Neural progenitor cell (in vitro differentiated cells): Measurements from ENCODE around the gene KLHL30. TPM values are rescaled to one million over a fixed set of nuclear protein-coding genes. Genes with fewer than 3 reads are reported as not detected.

ENCODE experiments used
- DNase-seq: peaks from one replicate; pipeline ENCODE4 v3.0.0-alpha.2; 2016; ENCODE audit warnings: low spot score
- H2AFZ ChIP-seq: fragments of 200-600 bp; sonication (generic); replicated peaks from 2 replicates; pipeline ENCODE4 v1.6.1; 2016; ENCODE audit warnings: antibody characterized with exemption
- H3F3A ChIP-seq: fragments of 200-600 bp; sonication (generic); 2 replicates; pipeline ENCODE4 v1.6.1; 2016; ENCODE audit warnings: antibody characterized with exemption, low read depth
- H3K27ac ChIP-seq: fragments of 200-600 bp; sonication (generic); 2 replicates; pipeline ENCODE4 v1.5.1; 2016; ENCODE audit warnings: mild to moderate bottlenecking
- H3K27me3 ChIP-seq: fragments of 200-600 bp; sonication (generic); 2 replicates; pipeline ENCODE4 v1.6.1; 2016; ENCODE audit warnings: mild to moderate bottlenecking, moderate library complexity
- H3K36me3 ChIP-seq: fragments of 200-600 bp; sonication (generic); 2 replicates; pipeline ENCODE4 v1.5.1; 2016
- H3K4me1 ChIP-seq: fragments of 200-600 bp; sonication (generic); 2 replicates; pipeline ENCODE4 v1.6.1; 2016; ENCODE audit warnings: mixed run types
- H3K4me2 ChIP-seq: fragments of 200-600 bp; sonication (generic); 2 replicates; pipeline ENCODE4 v1.6.1; 2016
- H3K4me3 ChIP-seq: fragments of 200-600 bp; sonication (generic); 2 replicates; pipeline ENCODE4 v1.5.1; 2016
- H3K79me2 ChIP-seq: fragments of 200-600 bp; sonication (generic); 2 replicates; pipeline ENCODE4 v1.6.1; 2016; ENCODE audit warnings: low read depth
- H3K9ac ChIP-seq: fragments of 200-600 bp; sonication (generic); 2 replicates; pipeline ENCODE4 v1.6.1; 2016
- H3K9me3 ChIP-seq: fragments of 200-600 bp; sonication (generic); 2 replicates; pipeline ENCODE4 v1.5.1; 2016; ENCODE audit warnings: low read depth
- H4K20me1 ChIP-seq: fragments of 200-600 bp; sonication (generic); 2 replicates; pipeline ENCODE4 v1.6.1; 2016; ENCODE audit warnings: low read depth
- H3K27ac Mint-ChIP-seq: 3 replicates; pipeline ENCODE4 v1.8.0; 2021; ENCODE audit warnings: mixed read lengths
- H3K27me3 Mint-ChIP-seq: 2 replicates; pipeline ENCODE4 v1.8.0; 2022; ENCODE audit warnings: low read depth, mild to moderate bottlenecking, inconsistent platforms, moderate library complexity, mixed read lengths; ENCODE audit not compliant: insufficient read depth
- H3K36me3 Mint-ChIP-seq: 3 replicates; pipeline ENCODE4 v1.8.0; 2021; ENCODE audit warnings: mixed read lengths
- H3K4me1 Mint-ChIP-seq: 3 replicates; pipeline ENCODE4 v1.8.0; 2021; ENCODE audit warnings: mixed read lengths
- H3K4me3 Mint-ChIP-seq: 3 replicates; pipeline ENCODE4 v1.8.0; 2021; ENCODE audit warnings: mild to moderate bottlenecking, moderate library complexity, mixed read lengths
- H3K9me3 Mint-ChIP-seq: 3 replicates; pipeline ENCODE4 v1.8.0; 2020; ENCODE audit warnings: mixed read lengths
- EZH2 ChIP-seq: fragments of 200-600 bp; sonication (generic); IDR thresholded peaks from 2 replicates; pipeline ENCODE4 v1.6.1; 2017; ENCODE audit warnings: antibody characterized with exemption, mild to moderate bottlenecking, moderate library complexity
- EZH2phosphoT487 ChIP-seq: fragments of 200-600 bp; sonication (generic); IDR thresholded peaks from 2 replicates; pipeline ENCODE4 v1.6.1; 2017; ENCODE audit warnings: antibody characterized with exemption
- total RNA-seq: library from RNA; depleted of rRNA; stranded (reverse); fragments of >200 nt; gene quantifications from 2 replicates; pipeline ENCODE4 v1.2.3, GENCODE V29; 2015; ENCODE audit warnings: low replicate concordance
- TF ChIP-seq, protein P1 (sequence below): fragments of 200-600 bp; sonication (generic); IDR thresholded peaks from 2 replicates; pipeline ENCODE4 v1.5.1; 2017; ENCODE audit warnings: antibody characterized with exemption, mild to moderate bottlenecking

KLHL30 gene
- total RNA-seq, 1 donor from 2014 or later, result not detected

DNA sequence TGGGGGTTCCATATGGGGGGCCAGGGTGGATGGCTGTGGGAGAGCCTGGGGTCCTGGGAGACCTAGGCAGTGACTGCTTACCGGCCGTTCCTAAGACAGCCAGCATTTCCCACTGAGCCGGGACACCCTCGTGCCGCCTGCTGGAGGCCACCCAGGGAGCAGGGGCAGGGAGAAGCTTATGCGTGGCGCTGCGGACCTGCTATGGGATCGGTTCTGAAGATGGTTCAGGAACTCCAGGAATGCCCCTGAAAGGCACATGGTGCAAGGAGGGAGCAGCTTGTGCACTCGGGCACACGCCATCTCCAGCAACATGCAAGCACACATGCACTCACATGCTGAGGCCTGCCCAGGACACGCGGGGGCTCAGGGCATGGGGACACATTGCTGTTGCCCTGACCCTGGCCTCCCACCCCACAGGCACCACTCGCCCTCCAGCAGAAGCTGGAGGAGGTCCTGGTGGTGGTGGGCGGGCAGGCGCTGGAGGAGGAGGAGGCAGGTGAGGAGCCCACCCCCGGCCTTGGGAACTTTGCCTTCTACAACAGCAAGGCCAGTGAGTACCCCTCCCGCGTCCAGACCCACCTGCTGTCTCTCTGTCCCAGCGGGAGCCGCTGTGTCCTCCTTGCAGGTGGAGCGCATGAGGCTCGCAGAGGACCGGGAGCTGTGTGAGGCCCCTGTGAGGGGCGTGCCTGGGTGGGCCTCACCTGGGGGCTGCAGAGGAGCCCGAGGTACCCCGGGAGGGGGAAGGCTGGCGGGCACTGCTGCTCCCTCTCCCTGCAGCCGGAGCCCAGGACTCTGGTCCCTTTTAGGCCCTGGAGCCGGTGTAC is 4.1 kb downstream of the KLHL30 start:
- Histone ChIP-seq H3K4me3 (no peak overlapping the region), H4K20me1 (no peaks in the 10 kb centered on the region), H3K79me2 (no peaks in the 10 kb centered on the region), H3K36me3 (no peaks in the 10 kb centered on the region), H3F3A (no peaks in the 10 kb centered on the region), H3K9me3 (no peaks in the 10 kb centered on the region), H3K9ac (no peak overlapping the region), H3K4me1 (peaks cover 8% of the 10 kb centered on the region), H3K27me3 (no peaks in the 10 kb centered on the region), H3K27ac (no peak overlapping the region), H3K4me2 (no peak overlapping the region), H2AFZ (no peak overlapping the region)
- Mint-ChIP-seq H3K27ac (no peak overlapping the region), H3K36me3 (no peaks in the 10 kb centered on the region), H3K4me1 (no peaks in the 10 kb centered on the region), H3K9me3 (no peaks in the 10 kb centered on the region), H3K27me3 (peaks cover 7% of the 10 kb centered on the region), H3K4me3 (no peak overlapping the region)
- no peak for TF ChIP-seq EZH2phosphoT487
- TF ChIP-seq, protein P1, sequence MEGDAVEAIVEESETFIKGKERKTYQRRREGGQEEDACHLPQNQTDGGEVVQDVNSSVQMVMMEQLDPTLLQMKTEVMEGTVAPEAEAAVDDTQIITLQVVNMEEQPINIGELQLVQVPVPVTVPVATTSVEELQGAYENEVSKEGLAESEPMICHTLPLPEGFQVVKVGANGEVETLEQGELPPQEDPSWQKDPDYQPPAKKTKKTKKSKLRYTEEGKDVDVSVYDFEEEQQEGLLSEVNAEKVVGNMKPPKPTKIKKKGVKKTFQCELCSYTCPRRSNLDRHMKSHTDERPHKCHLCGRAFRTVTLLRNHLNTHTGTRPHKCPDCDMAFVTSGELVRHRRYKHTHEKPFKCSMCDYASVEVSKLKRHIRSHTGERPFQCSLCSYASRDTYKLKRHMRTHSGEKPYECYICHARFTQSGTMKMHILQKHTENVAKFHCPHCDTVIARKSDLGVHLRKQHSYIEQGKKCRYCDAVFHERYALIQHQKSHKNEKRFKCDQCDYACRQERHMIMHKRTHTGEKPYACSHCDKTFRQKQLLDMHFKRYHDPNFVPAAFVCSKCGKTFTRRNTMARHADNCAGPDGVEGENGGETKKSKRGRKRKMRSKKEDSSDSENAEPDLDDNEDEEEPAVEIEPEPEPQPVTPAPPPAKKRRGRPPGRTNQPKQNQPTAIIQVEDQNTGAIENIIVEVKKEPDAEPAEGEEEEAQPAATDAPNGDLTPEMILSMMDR, result no peak
- TF ChIP-seq EZH2, result no peak
- no peak for DNase-seq

DNA sequence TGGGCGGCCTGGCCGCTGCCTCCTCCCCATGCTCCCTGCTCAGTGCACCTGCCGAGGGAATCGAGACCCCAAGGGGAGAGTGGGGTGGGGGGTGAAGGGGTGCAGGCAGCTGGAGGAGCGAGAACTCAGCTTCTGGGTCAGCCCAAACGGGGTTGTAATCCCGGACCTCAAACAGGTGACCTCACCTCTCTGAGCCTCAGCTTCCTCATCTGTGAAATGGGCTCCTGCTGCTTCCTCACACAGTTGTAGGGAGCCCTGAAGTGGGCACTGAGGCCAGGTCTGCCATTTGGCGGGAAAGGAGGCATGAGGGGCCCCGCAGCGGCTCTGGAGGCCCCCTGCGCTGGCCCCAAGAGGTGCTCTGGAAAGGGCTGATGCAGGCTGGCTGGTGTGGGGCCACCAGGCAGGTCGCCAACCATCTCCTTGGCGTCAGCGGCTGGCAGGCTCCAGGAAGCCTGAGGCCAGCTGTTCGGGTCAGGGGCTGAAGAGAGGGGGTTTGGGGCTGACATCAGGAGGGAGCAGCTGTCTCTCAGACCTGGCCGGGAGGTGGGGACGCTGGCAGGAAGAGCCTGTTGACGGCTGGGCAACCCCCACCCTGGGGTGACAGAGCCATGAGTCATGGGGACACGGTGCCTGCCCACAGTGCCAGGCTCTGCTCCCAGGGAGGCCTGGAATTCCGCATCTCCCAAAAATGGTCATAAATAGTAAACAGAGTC is 4.9 kb downstream of the KLHL30 start:
- H3K9me3 Mint-ChIP-seq, result no peaks in the 10 kb centered on the region
- Histone ChIP-seq H4K20me1 (no peaks in the 10 kb centered on the region), H3K9me3 (no peaks in the 10 kb centered on the region), H3K9ac (no peak overlapping the region), H3K27ac (no peak overlapping the region), H2AFZ (no peak overlapping the region), H3K4me3 (no peak overlapping the region), H3F3A (no peaks in the 10 kb centered on the region), H3K79me2 (no peaks in the 10 kb centered on the region), H3K27me3 (no peaks in the 10 kb centered on the region), H3K4me2 (no peak overlapping the region), H3K36me3 (no peaks in the 10 kb centered on the region), H3K4me1 (peaks cover 8% of the 10 kb centered on the region)
- peaks cover 7% of the 10 kb centered on the region for H3K27me3 Mint-ChIP-seq
- no peaks in the 10 kb centered on the region for H3K36me3 Mint-ChIP-seq
- no peak for DNase-seq
- no peak for TF ChIP-seq EZH2
- TF ChIP-seq EZH2phosphoT487, result no peak
- H3K4me1 Mint-ChIP-seq, result no peaks in the 10 kb centered on the region
- H3K27ac Mint-ChIP-seq, result no peak overlapping the region
- no peak overlapping the region for H3K4me3 Mint-ChIP-seq

DNA sequence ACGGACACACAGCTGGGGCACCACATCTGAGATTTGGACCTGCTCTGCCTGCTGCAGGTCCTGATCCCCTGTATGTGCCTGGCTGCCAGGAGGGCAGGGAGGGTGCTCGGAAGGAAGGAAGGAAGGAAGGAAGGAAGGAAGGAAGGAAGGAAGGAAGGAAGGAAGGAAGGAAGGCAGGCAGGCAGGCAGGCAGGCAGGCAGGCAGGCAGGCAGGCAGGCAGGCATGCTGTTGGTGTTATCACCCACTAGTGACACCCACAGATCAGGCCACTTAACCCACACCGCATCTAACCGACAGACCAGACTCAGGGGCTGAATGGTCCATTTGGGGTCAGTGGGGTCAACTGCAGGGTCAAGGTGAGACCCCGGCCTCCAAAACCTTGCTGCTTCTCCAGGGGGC is 5.8 kb downstream of the KLHL30 start:
- no peak for DNase-seq
- TF ChIP-seq EZH2phosphoT487, result no peak
- TF ChIP-seq EZH2, result no peak
- TF ChIP-seq, protein P1, result no peak
- Mint-ChIP-seq H3K4me1 (no peaks in the 10 kb centered on the region), H3K4me3 (no peak overlapping the region), H3K27me3 (peaks cover 7% of the 10 kb centered on the region), H3K27ac (no peak overlapping the region), H3K36me3 (no peaks in the 10 kb centered on the region), H3K9me3 (no peaks in the 10 kb centered on the region)
- Histone ChIP-seq H3K27ac (no peak overlapping the region), H3K79me2 (no peaks in the 10 kb centered on the region), H3K9me3 (no peaks in the 10 kb centered on the region), H3K9ac (no peak overlapping the region), H3F3A (no peaks in the 10 kb centered on the region), H2AFZ (no peak overlapping the region), H3K4me2 (no peak overlapping the region), H3K27me3 (no peaks in the 10 kb centered on the region), H3K36me3 (no peaks in the 10 kb centered on the region), H4K20me1 (no peaks in the 10 kb centered on the region), H3K4me3 (no peak overlapping the region), H3K4me1 (peaks cover 1% of the 10 kb centered on the region)
